ENCODE data around the gene PPIF. TPM values are rescaled to one million over a fixed set of nuclear protein-coding genes. Genes with fewer than 3 reads are reported as not detected.

PPIF gene
- total RNA-seq, 4 donors from 2014 or later, result 0.26 to 22.6 (median 12.7) TPM

GRCh38 chr10:79353000-79353406 is 5.7 kb downstream of the PPIF start:
- H3K36me3 ChIP-seq, result no peaks in the 10 kb centered on the region
- intact Hi-C loops (cut with DNase I; ENCODE audit: low total_unique reads), result no loop called here
- no peak overlapping the region for H3K4me3 ChIP-seq
- no peaks in the 10 kb centered on the region for H3K27me3 ChIP-seq
- peaks cover 0 to 6% of the 10 kb centered on the region in 2 donors for H3K4me1 ChIP-seq
- H3K9me3 ChIP-seq, result no peaks in the 10 kb centered on the region
- DNase-seq, result no peak
- H3K27ac ChIP-seq, result no peak overlapping the region
- TF ChIP-seq POLR2A (IDR thresholded peaks at IDR 0.05), result no peak
- TF ChIP-seq CTCF (IDR thresholded peaks at IDR 0.05), result no peak

DNA sequence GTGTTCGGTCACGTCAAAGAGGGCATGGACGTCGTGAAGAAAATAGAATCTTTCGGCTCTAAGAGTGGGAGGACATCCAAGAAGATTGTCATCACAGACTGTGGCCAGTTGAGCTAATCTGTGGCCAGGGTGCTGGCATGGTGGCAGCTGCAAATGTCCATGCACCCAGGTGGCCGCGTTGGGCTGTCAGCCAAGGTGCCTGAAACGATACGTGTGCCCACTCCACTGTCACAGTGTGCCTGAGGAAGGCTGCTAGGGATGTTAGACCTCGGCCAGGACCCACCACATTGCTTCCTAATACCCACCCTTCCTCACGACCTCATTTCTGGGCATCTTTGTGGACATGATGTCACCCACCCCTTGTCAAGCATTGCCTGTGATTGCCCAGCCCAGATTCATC is 6.5 kb downstream of the PPIF start:
- DNase-seq, result no peak
- Histone ChIP-seq H3K36me3 (no peaks in the 10 kb centered on the region), H3K4me1 (peaks cover 0 to under 1% of the 10 kb centered on the region in 2 donors), H3K9me3 (no peaks in the 10 kb centered on the region), H3K27me3 (no peaks in the 10 kb centered on the region), H3K27ac (no peak overlapping the region), H3K4me3 (no peak overlapping the region)
- TF ChIP-seq CTCF (IDR thresholded peaks at IDR 0.05) (no peak), POLR2A (IDR thresholded peaks at IDR 0.05) (no peak)
- intact Hi-C loops (cut with DNase I; ENCODE audit: low total_unique reads), result no loop called here

DNA sequence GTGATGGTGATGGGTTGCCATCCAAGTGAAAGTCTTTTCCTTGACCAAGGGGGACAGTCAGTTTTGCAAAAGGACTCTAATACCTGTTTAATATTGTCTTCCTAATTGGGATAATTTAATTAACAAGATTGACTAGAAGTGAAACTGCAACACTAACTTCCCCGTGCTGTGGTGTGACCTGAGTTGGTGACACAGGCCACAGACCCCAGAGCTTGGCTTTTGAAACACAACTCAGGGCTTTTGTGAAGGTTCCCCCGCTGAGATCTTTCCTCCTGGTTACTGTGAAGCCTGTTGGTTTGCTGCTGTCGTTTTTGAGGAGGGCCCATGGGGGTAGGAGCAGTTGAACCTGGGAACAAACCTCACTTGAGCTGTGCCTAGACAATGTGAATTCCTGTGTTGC is 6.9 kb downstream of the PPIF start:
- Histone ChIP-seq H3K9me3 (no peaks in the 10 kb centered on the region), H3K36me3 (no peaks in the 10 kb centered on the region), H3K27me3 (no peaks in the 10 kb centered on the region), H3K4me1 (no peaks in the 10 kb centered on the region), H3K4me3 (no peak overlapping the region), H3K27ac (no peak overlapping the region)
- intact Hi-C loops (cut with DNase I; ENCODE audit: low total_unique reads), result no loop called here
- no peak for DNase-seq
- TF ChIP-seq CTCF (IDR thresholded peaks at IDR 0.05), result no peak
- TF ChIP-seq POLR2A (IDR thresholded peaks at IDR 0.05), result no peak

GRCh38 chr10:79354615-79355014 is 7.3 kb downstream of the PPIF start:
- no peak for DNase-seq
- H3K4me3 ChIP-seq, result no peak overlapping the region
- no peaks in the 10 kb centered on the region for H3K27me3 ChIP-seq
- H3K27ac ChIP-seq, result no peak overlapping the region
- H3K9me3 ChIP-seq, result no peaks in the 10 kb centered on the region
- no peaks in the 10 kb centered on the region for H3K36me3 ChIP-seq
- H3K4me1 ChIP-seq, result no peaks in the 10 kb centered on the region
- intact Hi-C loops (cut with DNase I; ENCODE audit: low total_unique reads), result no loop called here
- no peak for TF ChIP-seq POLR2A (IDR thresholded peaks at IDR 0.05)
- TF ChIP-seq CTCF (IDR thresholded peaks at IDR 0.05), result no peak

GRCh38 chr10:79355420-79356017 is 8.2 kb downstream of the PPIF start:
- Histone ChIP-seq H3K4me3 (no peak overlapping the region), H3K9me3 (no peaks in the 10 kb centered on the region), H3K4me1 (no peaks in the 10 kb centered on the region), H3K27me3 (no peaks in the 10 kb centered on the region), H3K27ac (no peak overlapping the region), H3K36me3 (no peaks in the 10 kb centered on the region)
- no peak for DNase-seq
- no peak for TF ChIP-seq CTCF (IDR thresholded peaks at IDR 0.05)
- intact Hi-C loops (cut with DNase I; ENCODE audit: low total_unique reads), result no loop called here
